Gastrocnemius medialis (tissue), 4 donors: Measurements from ENCODE around the gene DBT. TPM values are rescaled to one million over a fixed set of nuclear protein-coding genes. Genes with fewer than 3 reads are reported as not detected.

Source experiments
- ATAC-seq, 2 donors: fragments of 150-250 bp; one replicate each; pipeline ENCODE4 v1.9.1; 2016
- DNase-seq, 2 donors: peaks; one replicate each; pipeline ENCODE4 v3.0.0-alpha.2; 2019
- H3K27ac ChIP-seq, 4 donors: fragments of 200-600 bp; sonication (generic); 1 replicate in 1 of 4; 2 replicates in 3 of 4; pipeline ENCODE4 v1.5.1; 2016 to 2018; ENCODE audit warnings: mild to moderate bottlenecking in 2 of 4, moderate library complexity in 1 of 4
- H3K27me3 ChIP-seq, 3 donors: fragments of 200-600 bp; sonication (generic) in 2 of 3; 1 replicate in 1 of 3; 2 replicates in 2 of 3; pipeline versions ENCODE4 v1.5.1 to v1.6.0; 2016 to 2019; ENCODE audit warnings: mild to moderate bottlenecking in 1 of 3, moderate library complexity in 1 of 3
- H3K36me3 ChIP-seq, 2 donors: fragments of 200-600 bp; sonication (generic) in 1 of 2; one replicate each; pipeline ENCODE4 v1.5.1; 2017 to 2018
- H3K4me1 ChIP-seq, 2 donors: fragments of 200-600 bp; sonication (generic) in 1 of 2; one replicate each; pipeline ENCODE4 v1.5.1; 2016 to 2017; ENCODE audit warnings: mild to moderate bottlenecking in 2 of 2
- H3K4me3 ChIP-seq, 4 donors: fragments of 200-600 bp; sonication (generic) in 3 of 4; 1 replicate in 1 of 4; 2 replicates in 3 of 4; pipeline ENCODE4 v1.5.1; 2016 to 2019; ENCODE audit warnings: mild to moderate bottlenecking in 2 of 4
- H3K9me3 ChIP-seq, 3 donors: fragments of 200-600 bp; sonication (generic) in 2 of 3; 1 replicate in 1 of 3; 2 replicates in 2 of 3; pipeline ENCODE4 v1.5.1; 2016 to 2019
- POLR2A ChIP-seq, 2 donors: fragments of 450-650 bp; IDR thresholded peaks; one replicate each; pipeline ENCODE4 v1.6.1; 2017; ENCODE audit warnings: antibody characterized with exemption in 2 of 2, mild to moderate bottlenecking in 2 of 2, moderate library complexity in 2 of 2
- in situ Hi-C, 4 donors: fragments of 200-750 bp; cut with MboI; loops; one replicate each; pipeline versions ENCODE4 v1.15.0 to v1.8.0; 2017; ENCODE audit warnings: low sequenced_read_pairs in 4 of 4
- intact Hi-C: fragments of 100-400 bp; cut with DNase I; formaldehyde crosslinking; loops from one replicate; pipeline ENCODE4 v1.15.1; 2023; ENCODE audit warnings: low total_unique reads
- total RNA-seq, 4 donors: library from RNA; depleted of rRNA; stranded (reverse); fragments of >200 nt; gene quantifications; one replicate each; pipeline versions ENCODE4 v1.1.0 to v1.2.3, GENCODE V29; 2016
- TF ChIP-seq, protein P1 (sequence below), 5 experiments: fragments of 450-650 bp in 3 of 5; fragments of 200-600 bp in 2 of 5; sonication (generic) in 2 of 5; IDR thresholded peaks in 4 of 5; conservative IDR thresholded peaks in 1 of 5; 1 replicate in 4 of 5; 2 replicates in 1 of 5; pipeline ENCODE4 v1.5.1; 2016 to 2019; ENCODE audit warnings: antibody characterized with exemption in 5 of 5, mild to moderate bottlenecking in 3 of 5, moderate library complexity in 3 of 5

The DBT gene
- total RNA-seq, 4 donors from 2014 or later: 7.6 to 11.3 (median 9.6) TPM

DNA sequence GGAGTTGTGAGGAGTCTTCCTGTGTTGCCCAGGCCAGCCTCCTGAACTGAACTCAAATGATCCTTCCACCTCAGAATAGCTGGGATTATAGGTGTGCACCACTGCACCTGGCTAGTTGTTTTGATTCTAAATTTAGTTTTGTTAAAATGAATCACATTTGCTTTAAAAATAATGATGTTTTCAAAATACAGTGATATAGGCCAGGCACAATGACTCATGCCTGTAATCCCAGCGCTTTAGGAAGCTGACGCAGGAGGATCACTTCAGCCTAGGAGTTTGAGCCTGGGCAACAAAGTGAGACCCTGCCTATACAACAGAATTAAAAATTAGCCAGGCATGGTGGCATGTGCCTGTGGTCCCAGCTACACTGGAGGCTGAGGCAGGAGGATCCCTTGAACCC, 40.7 kb upstream of the DBT start:
- Histone ChIP-seq H3K27ac (no peak overlapping the region), H3K9me3 (no peaks in the 10 kb centered on the region), H3K4me3 (no peak overlapping the region), H3K27me3 (no peaks in the 10 kb centered on the region), H3K36me3 (peaks cover 0 to 58% of the 10 kb centered on the region in 2 donors), H3K4me1 (no peaks in the 10 kb centered on the region)
- in situ Hi-C loops (loop anchor here in 1 of 4 donors (25.0 kb wide), 1 partner anchor 172 kb away; no protein-coding TSS in a partner anchor), intact Hi-C loops (no loop called here)
- ATAC-seq: no peak
- TF ChIP-seq, protein P1, sequence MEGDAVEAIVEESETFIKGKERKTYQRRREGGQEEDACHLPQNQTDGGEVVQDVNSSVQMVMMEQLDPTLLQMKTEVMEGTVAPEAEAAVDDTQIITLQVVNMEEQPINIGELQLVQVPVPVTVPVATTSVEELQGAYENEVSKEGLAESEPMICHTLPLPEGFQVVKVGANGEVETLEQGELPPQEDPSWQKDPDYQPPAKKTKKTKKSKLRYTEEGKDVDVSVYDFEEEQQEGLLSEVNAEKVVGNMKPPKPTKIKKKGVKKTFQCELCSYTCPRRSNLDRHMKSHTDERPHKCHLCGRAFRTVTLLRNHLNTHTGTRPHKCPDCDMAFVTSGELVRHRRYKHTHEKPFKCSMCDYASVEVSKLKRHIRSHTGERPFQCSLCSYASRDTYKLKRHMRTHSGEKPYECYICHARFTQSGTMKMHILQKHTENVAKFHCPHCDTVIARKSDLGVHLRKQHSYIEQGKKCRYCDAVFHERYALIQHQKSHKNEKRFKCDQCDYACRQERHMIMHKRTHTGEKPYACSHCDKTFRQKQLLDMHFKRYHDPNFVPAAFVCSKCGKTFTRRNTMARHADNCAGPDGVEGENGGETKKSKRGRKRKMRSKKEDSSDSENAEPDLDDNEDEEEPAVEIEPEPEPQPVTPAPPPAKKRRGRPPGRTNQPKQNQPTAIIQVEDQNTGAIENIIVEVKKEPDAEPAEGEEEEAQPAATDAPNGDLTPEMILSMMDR (IDR thresholded peaks at IDR 0.05 in 4 of 5, conservative IDR thresholded peaks at IDR 0.05 in 1 of 5): no peak
- no peak for TF ChIP-seq POLR2A (IDR thresholded peaks at IDR 0.05)
- no peak for DNase-seq

DNA sequence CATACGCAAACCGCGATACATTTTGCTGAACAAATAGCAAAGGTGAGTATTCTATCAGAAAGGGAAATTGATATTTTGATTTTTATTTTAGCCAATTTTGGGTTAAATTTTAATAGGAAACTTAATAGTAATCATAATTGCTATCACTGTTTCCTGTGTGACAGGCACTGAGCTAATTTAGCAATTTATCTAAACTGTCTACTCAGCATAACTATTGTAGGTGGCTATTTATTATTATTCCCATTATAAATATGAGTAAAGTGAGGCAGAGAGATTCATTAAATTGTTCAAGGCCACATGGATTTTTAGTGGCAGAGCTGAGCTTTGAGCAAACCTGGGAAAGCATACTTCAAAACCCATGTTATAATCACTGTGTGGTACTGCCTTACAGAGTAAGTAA, 37.5 kb upstream of the DBT start:
- no peak overlapping the region for H3K4me3 ChIP-seq
- no peak for ATAC-seq
- H3K36me3 ChIP-seq: peaks cover 0 to 67% of the 10 kb centered on the region in 2 donors
- H3K9me3 ChIP-seq: no peaks in the 10 kb centered on the region
- no peak overlapping the region for H3K27ac ChIP-seq
- in situ Hi-C loops (loop anchor here in 1 of 4 donors (25.0 kb wide), 1 partner anchor 175 kb away; no protein-coding TSS in a partner anchor), intact Hi-C loops (no loop called here)
- DNase-seq: no peak
- H3K4me1 ChIP-seq: no peaks in the 10 kb centered on the region
- H3K27me3 ChIP-seq: no peaks in the 10 kb centered on the region
- no peak for TF ChIP-seq POLR2A (IDR thresholded peaks at IDR 0.05)
- TF ChIP-seq, protein P1 (IDR thresholded peaks at IDR 0.05 in 4 of 5, conservative IDR thresholded peaks at IDR 0.05 in 1 of 5): no peak

DNA sequence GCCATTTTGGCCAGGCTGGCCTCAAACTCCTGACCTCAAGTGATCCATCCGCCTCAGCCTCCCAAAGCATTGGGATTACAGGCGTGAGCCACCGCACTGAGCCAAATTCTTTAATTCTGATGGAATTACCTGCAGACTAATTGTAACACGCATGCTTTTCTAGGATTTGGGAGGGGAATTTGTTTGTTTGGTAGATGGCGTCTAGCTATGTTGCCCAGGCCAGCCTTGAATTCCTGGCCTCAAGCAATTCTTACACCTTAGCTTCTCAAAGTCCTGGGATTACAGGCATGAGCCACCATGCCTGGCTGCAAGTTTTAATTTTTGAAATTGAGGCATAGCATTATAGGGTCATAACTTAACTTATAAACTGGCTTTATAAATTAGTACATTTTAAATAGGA, 35.0 kb upstream of the DBT start:
- no peak for TF ChIP-seq POLR2A (IDR thresholded peaks at IDR 0.05)
- TF ChIP-seq, protein P1 (IDR thresholded peaks at IDR 0.05 in 4 of 5, conservative IDR thresholded peaks at IDR 0.05 in 1 of 5): no peak
- DNase-seq: no peak
- Histone ChIP-seq H3K9me3 (no peaks in the 10 kb centered on the region), H3K27ac (no peak overlapping the region), H3K36me3 (peaks cover 0 to 54% of the 10 kb centered on the region in 2 donors), H3K4me3 (no peak overlapping the region), H3K27me3 (no peaks in the 10 kb centered on the region), H3K4me1 (peaks cover 11 to 12% of the 10 kb centered on the region in 2 donors)
- in situ Hi-C loops: loop anchor here in 1 of 4 donors (25.0 kb wide), 1 partner anchor 178 kb away; no protein-coding TSS in a partner anchor
- ATAC-seq: no peak
- intact Hi-C loops: no loop called here

DNA sequence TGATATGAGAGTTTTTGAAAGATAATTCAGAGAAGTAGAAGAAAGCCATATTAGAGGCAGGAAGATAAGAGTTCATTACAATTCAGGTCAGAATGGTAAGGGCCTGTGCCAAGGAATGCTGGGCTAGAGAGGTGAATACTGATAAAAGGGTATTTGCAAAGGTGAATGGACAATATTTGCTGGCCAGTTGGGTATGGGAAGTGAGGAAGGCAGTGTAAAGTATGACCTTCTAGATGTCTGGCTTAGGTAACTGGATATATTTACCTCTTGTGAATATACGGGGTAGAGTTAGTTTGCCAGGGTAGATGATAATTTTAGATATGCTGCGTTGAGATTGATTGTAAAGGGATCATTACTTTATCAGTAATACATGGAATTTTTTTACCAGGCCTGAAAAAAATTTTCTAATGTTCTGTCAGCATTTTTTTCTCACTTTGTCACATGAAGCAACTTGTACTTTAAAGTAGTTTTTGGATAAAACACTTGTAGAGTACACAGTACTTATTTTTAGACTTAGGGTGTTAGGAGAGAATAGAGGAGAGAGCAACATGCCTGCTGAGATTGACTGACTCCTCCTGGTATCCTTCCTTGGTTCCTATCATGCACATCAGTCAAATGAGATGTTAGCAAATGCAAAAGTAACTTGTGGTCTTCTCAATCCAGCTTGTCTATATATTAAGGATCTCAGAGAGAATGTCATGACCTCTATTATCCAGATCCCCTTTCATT, 30.5 kb upstream of the DBT start:
- intact Hi-C loops: no loop called here
- no peak for DNase-seq
- H3K9me3 ChIP-seq: no peaks in the 10 kb centered on the region
- no peaks in the 10 kb centered on the region for H3K27me3 ChIP-seq
- H3K4me1 ChIP-seq: peaks cover 15% of the 10 kb centered on the region in 2 donors
- no peak for ATAC-seq
- TF ChIP-seq, protein P1 (IDR thresholded peaks at IDR 0.05 in 4 of 5, conservative IDR thresholded peaks at IDR 0.05 in 1 of 5): no peak
- no peak for TF ChIP-seq POLR2A (IDR thresholded peaks at IDR 0.05)
- H3K36me3 ChIP-seq: peaks cover 3 to 56% of the 10 kb centered on the region in 2 donors
- peak overlapping the region in 3 of 4 donors; percentile 0 to 39 (median 13) for H3K27ac ChIP-seq
- H3K4me3 ChIP-seq: no peak overlapping the region
- in situ Hi-C loops: loop anchor here in 1 of 4 donors (25.0 kb wide), 1 partner anchor 182 kb away; no protein-coding TSS in a partner anchor
